ENCODE data around the gene XIRP2.
"Not testable (repeated sequence)": the region's sequence is repeated elsewhere in the genome, so short reads cannot be mapped to it uniquely, and the experiment has no call there.

The XIRP2 gene

GRCh38 chr2:166934817-166935216 lies 46.5 kb downstream of the XIRP2 start:
- DNase-seq: no peak

- DNase-seq: no peak
Observed at GRCh38 chr2:166942377-166942776, 54.1 kb downstream of the XIRP2 start.

GRCh38 chr2:166944909-166945308 lies 56.6 kb downstream of the XIRP2 start:
- DNase-seq: no peak

- DNase-seq: no peak
Observed at GRCh38 chr2:166957686-166958085, 69.4 kb downstream of the XIRP2 start.

- DNase-seq: no peak
Observed at GRCh38 chr2:166958986-166959481, 70.8 kb downstream of the XIRP2 start.

GRCh38 chr2:166959556-166959955 lies 71.3 kb downstream of the XIRP2 start:
- DNase-seq: no peak

GRCh38 chr2:166960702-166961270 lies 72.5 kb downstream of the XIRP2 start:
- no peak for DNase-seq

- DNase-seq: no peak
Observed at GRCh38 chr2:166961933-166962332, 73.7 kb downstream of the XIRP2 start.

- no peak for DNase-seq
Observed at GRCh38 chr2:166969486-166969885, 81.2 kb downstream of the XIRP2 start.

- no peak for DNase-seq
Observed at GRCh38 chr2:166972002-166972401, 83.7 kb downstream of the XIRP2 start.

GRCh38 chr2:166972418-166972817 lies 84.1 kb downstream of the XIRP2 start:
- DNase-seq: no peak

- no peak for DNase-seq
Observed at GRCh38 chr2:166984188-166984587, 95.9 kb downstream of the XIRP2 start.

- no peak for DNase-seq
Observed at GRCh38 chr2:166984797-166985196, 96.5 kb downstream of the XIRP2 start.

GRCh38 chr2:166994588-166995336 lies 106.5 kb downstream of the XIRP2 start:
- no peak for DNase-seq

GRCh38 chr2:166996465-166996864 lies 108.2 kb downstream of the XIRP2 start:
- no peak for DNase-seq

GRCh38 chr2:167001165-167001564 lies 112.9 kb downstream of the XIRP2 start:
- DNase-seq: no peak

GRCh38 chr2:167005096-167005495 lies 116.8 kb downstream of the XIRP2 start:
- DNase-seq: no peak

GRCh38 chr2:167013227-167013626 lies 124.9 kb downstream of the XIRP2 start:
- no peak for DNase-seq

- DNase-seq: no peak
Observed at GRCh38 chr2:167015806-167016205, 127.5 kb downstream of the XIRP2 start.

- no peak for DNase-seq
Observed at GRCh38 chr2:167017021-167017420, 128.7 kb downstream of the XIRP2 start.

- DNase-seq: no peak
Observed at GRCh38 chr2:167018590-167018989, 130.3 kb downstream of the XIRP2 start.

- no peak for DNase-seq
Observed at GRCh38 chr2:167028503-167028902, 140.2 kb downstream of the XIRP2 start.

- not testable (repeated sequence) for DNase-seq
Observed at GRCh38 chr2:167034976-167035375, 146.7 kb downstream of the XIRP2 start.

- no peak for DNase-seq
Observed at GRCh38 chr2:167048829-167049228, 160.5 kb downstream of the XIRP2 start.

- no peak for DNase-seq
Observed at GRCh38 chr2:167049659-167050058, 161.4 kb downstream of the XIRP2 start.

All from activated CD4-positive, alpha-beta T cell treated with anti-CD3 and anti-CD28 coated beads for 48 hours (primary cell).